NCI-H1092 treated with DMSO at 0.1 percent for 48 hours (cell line): Measurements from ENCODE around the gene DPEP2NB.
"Not testable (repeated sequence)": the region's sequence is repeated elsewhere in the genome, so short reads cannot be mapped to it uniquely, and the experiment has no call there.

Experiments used
- DNase-seq: peaks from one replicate; lab custom pipeline; 2025; lab: John Stamatoyannopoulos, UW

The DPEP2NB gene, protein sequence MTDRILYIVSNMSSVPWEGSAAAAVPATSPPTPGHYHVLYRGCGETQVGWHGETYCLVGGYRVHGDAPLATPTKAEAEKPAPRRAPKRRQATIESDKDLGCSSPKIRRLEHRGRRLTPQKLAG

DNA sequence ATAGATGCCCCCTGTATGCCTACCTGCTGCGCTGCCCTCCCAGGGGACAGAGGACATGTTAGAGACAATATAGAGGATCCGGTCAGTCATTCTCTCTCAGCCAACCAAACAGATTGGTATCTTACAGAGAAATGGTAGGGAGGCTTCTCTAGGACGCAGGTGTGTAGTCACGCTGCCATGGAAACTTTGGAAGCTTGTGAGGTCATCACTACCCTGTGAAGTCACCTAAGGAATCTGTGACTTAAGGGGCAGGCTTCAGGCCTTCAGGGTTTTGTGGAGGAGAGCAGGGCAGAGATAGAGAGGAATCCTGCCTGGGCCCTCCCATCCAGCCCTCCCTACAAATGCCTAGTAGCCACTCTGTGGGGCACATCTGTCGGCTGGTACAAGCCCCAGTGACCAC is at the start of gene DPEP2NB:
Gene DPEP2NB (minus strand): TSS at position 231 of the 400 bp plus-strand sequence. CDS start 141 bp downstream, at position 90.
- DNase-seq: no peak

DNA sequence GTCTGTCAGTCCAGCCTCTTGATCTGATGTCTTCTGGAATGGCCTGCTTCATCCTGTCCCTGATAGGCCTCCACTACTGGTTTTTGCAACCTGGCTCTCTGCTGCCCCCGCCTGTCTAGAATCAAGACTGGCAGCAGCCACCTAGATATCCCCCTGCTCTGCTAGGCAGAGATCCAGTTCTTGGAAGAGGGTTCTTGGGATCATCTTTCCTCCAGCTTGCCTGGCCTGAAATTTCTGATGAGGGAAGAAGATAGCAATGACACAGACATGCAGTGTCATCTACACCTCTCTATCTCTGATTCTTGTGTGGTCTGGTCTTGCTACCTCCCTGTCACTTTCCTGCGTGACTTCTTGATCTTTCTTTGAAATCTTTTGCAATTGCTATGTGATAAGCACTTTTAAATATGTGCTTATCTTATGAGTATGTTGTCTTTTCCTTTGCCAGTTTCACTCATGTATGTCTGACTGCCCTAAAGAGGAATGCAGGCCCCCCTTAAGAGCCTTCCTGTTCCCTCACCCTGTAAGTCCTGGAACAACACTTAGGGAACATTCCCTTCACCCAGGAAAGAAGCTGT is 49.2 kb upstream of the DPEP2NB start:
- DNase-seq: peak; percentile 38

DNA sequence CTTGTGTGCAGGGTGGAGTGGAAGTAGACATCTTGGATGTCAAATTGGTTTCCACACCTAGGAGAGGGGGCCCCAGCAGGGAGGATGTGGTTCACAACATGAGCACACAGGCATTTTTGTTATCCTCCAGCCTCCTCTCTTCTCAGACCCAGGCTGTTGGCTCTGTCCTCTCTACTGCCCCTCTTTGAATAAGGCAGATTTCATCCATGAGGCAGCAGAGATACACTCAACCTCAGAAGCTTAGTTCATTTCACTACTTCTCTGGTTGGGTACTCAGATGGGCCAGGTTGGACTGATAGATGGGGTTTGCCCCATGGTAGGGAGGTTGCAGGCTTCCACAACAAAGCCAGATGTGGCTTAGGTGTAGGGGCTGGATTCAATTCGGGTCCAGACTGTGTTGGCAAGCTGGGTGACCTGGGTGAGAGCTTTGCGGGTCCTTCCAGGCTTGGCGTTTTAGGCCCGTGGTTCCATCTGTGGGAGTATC is 47.2 kb upstream of the DPEP2NB start:
- no peak for DNase-seq

DNA sequence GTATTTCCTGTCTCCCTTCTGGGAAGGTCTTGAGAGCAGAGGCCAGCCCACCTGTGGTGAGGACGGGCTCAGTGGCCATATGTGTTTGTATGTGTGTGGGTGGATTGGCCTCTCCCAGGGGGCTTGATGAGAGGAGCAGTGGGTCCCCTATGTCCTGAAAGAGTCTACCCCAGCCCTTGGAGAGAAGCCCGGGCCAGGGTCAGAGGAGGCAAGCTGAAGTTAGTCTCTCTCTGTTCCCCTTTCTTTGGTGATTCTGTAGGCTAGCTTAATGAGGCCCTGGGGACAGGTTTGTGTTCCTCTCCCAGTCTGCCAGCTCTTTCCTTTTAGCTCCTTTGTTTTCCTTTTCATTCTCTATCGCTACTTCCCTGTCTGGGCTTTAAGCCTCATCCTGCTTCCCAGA is 45.7 kb upstream of the DPEP2NB start:
- DNase-seq: no peak

DNA sequence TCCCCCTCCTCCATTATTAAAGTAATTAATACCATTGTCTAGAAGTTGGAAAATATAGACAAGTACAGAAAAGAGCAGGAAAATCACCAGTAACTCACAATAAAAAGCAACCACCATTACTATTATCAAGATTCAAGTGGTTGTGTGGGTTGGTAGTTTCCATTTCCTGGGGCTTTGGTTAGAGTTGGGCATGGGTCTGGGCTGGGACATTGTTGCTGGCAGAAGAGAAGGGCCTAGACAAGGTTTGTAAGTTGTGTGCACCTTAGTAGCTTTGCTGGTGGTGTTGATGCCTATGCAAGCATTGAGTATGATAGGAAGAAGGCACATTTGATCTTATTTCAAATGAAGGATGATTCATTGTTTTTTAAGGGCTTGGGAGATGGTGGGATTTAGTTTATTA is 44.1 kb upstream of the DPEP2NB start:
- DNase-seq: no peak

DNA sequence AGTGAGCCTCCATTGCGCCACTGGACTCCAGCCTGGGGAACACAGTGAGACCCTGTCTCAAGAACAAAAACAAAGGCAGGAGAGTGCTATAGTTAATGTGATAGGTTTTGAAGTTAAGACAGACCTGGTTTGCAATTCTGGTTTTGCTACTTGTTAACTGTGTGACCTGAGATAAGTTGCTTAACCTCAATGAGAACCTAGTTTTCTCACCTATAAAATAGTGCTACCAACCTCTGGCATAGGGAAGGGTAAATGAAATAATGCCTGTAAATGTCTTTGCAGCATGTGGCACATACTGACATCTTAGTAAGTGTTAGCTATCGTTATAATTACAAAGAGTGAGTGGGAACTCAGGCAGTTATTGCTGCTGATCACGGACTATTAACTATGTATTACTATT is 39.7 kb upstream of the DPEP2NB start:
- no peak for DNase-seq

DNA sequence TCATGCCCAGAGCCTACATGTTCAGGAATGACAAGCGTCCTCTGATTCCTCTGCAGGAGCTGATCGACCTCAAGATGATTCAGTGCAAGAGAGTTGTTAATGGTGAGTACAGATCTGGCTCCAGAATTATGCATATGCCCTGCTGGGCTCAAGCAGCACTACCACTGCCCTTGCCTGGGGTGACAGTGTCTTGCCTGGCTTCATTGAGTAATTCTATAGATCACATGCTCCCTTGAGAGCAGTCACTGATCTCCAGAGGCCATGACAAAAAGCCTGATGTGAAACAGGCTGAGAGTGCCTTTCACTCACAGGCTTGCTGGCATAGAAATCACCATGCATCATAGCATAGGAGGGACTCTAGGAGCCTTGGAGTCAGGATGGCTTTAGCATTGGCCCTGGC is 33.7 kb upstream of the DPEP2NB start:
- no peak for DNase-seq

DNA sequence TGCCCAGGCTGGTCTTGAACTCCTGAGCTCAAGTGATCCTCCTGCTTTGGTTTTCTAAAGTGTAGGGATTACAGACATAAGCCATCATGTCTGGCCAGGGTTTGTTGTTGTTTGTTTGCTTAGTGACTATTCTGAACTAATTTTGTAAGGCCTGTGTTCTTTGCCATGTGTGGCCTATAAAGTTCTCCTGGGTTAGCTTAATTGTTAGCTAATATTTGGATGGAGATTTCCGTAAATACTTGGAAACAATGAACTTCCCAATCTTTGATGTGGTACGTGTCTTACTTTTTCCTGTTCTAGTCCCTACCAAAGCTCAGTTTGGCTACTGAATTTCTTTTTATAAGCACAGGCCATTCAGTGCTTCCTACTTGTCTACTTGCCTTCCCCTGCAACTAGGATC is 32.3 kb upstream of the DPEP2NB start:
- no peak for DNase-seq

DNA sequence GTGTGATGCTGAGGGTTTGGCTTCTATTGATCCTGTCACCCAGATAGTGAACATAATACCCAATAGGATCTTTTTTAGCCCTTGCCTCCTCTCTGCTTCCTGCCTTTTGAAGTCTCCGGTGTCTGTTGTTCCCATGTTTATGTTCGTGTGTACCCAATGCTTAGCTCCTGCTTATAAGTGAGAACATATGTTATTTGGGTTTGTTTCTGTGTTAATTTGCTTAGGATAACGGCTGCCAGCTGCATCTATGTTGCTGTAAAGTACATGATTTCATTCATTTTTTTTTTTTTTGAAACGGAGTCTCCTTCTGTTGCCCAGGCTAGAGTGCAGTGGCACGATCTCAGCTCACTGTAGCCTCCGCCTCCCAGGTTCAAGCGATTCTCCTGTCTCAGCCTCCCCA is 30.4 kb upstream of the DPEP2NB start:
- DNase-seq: no peak

DNA sequence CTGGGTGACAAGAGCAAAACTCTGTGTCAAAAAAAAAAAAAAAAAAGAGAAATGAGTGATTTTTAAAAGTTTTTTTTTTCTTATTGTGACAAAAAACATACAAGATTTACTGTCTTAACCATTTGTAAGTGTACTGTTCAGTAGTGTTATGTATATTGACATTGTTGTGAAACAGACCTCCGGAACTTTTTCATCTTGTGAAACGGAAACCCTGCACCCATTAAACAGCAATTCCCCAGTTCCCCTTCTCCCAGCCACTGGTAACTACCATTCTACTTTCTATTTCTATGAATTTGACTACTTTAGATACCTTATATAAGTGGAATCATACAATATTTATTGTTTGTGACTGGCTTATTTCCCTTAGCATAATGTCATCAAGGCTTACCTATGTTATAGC is 26.1 kb upstream of the DPEP2NB start:
- DNase-seq: no peak

DNA sequence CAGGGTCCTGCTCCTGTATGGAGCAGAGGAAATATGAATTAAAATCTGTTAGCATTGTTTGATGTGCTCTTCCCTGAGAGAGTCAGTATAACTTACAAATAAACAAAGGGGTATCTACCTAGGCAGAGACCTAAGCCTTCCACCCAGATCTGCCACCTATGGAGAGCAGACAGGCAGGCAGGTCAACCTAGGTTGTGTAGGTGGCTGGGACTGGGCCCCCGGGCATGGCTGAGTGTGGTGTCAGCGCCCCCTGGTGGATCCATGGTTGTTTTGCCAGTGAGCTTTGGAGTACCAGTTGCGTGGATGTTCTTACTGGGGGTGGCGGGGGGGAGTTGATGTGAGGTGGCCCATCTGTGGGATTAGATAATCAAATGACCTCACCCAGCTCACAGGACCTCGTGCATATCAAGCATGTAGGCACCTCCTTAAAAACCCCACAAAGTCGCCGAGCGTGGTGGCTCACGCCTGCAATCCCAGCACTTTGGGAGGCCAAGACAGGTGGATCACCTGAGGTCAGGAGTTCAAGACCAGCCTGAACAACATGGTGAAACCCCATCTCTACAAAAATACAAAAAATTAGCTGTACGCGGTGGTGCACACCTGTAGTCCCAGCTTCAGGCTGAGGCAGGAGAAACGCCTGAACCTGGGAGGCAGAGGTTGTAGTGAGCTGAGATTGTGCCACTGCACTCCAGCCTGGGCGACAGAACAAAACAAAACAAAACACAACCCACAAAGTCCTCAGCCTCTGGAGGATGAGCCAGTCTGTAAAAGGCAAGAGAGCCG is 25.0 kb upstream of the DPEP2NB start:
- peak; percentile 59 for DNase-seq

DNA sequence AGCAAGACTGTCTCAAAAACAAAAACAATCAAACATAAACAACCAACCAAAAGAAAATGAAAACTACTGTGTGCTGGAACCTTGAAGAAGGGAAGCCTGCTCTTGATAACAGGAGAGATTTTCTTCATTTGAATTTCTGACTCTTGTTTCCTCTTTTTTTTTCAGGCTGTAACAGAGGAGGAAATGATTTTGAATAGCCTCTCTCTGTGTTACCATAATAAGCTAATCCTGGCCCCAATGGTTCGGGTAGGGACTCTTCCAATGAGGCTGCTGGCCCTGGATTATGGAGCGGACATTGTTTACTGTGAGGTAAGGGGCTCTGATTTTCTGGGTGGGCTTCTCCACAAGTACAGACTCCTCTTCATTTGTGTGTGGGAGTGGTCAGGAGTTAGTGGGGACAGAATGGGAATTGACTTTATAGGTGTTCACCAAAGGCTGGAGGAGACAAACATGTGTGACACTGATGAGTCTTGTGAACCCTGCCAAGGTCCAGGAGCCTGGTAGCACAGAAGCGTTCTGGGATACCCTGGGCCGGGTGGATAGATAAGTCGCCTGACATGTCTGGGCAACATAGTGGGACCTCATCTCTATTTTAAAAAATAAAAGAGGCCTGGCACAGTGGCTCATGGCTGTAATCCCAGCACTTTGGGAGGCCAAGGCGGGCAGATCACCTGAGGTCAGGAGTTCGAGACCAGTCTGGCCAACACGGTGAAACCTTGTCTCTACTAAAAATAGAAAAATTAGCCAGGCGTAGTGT is 22.3 kb upstream of the DPEP2NB start:
- DNase-seq: no peak

DNA sequence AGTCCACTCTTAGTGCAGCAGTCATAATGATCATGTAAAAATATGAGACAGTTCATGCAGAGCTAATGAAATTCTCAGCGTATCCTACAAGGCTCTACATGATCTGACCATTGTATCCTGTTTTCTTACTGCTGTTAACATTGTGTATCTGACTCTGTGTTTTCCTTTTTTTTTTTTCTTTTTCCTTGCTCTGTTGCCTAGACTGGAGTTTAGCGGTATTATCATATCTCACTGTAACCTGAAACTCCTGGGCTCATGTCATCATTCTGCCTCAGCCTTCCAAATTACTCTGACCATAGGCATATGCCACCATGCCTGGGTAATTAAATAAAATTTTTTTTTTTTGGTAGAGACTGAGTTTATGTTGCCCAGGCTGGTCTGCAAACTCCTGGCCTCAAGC is 19.5 kb upstream of the DPEP2NB start:
- DNase-seq: no peak

DNA sequence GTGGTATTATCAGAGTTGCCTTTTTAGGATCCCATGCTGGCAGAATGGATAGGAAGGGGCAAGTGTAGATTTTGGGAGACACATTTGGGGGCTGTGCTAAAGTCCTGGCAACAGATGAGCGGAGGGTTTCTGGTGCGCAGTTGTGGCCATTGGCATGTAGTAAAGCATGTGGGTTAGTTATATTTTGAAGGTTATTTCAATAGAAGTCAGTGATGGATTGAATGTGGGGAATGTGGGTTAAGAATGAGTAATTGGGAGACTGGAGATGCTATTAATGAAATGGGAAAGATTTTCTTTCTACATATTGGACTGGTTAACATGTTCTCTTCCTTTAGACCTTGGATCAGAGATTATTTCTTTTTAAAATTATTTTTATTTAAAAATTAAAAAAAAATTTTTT is 17.4 kb upstream of the DPEP2NB start:
- no peak for DNase-seq

DNA sequence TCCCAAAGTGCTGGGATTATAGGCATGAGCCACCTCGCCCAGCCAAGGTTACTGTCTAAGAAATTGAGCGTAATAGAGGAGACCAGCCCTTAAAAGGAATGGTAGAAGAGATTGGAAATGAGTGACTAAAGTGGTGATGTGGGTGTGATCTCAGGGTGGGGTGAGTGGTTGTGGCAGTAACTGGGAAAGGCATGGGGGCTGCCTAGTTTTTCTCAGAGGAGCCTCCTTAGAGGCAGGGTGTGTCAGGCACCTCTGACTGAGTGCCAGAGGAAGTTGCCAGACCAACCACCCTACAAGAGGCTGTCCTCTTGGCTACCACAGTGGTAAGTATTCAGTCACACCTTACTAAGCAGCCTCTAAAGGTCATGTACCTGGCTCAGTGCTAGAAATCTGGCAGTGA is 16.2 kb upstream of the DPEP2NB start:
- no peak for DNase-seq

DNA sequence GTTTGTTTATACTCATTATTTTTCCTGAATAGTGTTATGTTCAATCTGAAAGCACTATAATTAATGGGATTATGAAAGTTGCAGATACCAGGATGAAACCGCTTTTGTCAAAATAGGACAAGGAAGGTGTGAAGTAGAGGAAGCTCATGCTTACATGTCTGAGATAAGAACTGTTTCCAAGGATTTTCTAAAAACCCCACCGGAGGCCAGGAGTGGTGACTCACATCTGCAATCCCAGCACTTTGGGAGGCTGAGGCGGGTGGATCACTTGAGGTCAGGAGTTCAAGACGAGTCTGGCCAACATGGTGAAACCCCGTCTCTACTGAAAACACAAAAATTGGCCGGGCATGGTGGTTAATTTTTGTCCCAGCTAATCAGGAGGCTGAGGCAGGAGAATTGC is 14.4 kb upstream of the DPEP2NB start:
- not testable (repeated sequence) for DNase-seq

DNA sequence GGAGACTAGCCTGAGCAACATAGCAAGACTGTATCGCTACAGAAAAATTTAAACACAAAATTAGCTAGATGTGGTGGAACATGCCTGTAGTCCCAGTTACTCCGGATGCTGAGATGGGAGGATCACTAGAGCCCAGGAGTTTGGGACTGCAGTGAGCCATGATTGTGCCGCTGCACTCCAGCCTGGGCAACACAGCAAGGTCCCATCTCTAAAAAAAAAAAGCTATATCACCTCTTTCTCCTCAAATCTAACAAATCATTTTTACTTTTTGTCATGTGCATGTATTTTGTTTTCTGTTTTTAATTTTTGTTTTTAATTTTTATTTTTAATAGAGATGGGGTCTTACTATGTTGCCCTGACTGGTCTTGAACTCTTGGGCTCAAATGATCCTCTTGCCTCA is 13.3 kb upstream of the DPEP2NB start:
- DNase-seq: no peak

DNA sequence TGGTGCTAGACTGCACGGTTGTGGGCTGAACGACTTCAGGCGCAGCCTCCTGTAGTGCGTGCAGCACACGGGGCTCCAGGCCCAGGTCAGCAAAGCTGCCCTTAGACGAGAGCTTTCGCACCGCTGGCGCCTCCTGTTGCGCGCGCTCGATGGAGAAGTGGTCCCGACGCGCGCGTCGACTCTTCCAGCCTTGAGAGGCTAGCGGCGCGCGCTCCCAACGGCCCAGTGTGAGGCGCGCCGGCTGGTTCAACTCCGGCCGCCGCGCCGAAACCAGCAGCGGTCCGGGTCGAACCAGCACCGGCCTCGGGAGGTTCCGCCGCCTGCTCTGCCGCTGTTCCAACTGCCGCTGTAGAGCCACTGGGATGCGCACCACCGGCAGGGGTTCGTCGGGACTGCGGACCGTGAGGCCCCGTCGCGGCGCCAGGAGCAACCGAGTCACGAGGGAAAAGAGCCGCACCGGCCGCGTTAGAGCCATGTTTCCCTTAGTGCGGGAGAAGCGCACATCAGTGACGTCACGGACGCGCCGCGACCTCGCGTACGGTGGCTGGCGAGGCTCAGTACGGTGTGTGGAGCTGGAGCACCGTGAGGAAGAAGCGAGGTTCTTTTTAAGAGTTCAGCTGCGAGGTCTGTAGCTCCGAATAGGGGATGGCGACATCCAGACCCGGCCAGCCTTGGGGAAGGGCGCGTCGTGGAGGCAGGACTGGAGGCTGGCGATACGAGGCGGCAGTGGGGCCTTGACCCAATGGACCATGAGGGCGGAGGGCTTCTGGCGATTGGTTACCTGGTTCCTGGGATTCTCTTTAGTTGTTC is 7.2 kb upstream of the DPEP2NB start, which contains the start of the genes DDX28 and DUS2:
Gene DDX28 (minus strand): TSS at position 505 of the 810 bp plus-strand sequence. CDS start 30 bp downstream, at position 475.
Gene DUS2 (plus strand): TSS at position 557 of the 810 bp plus-strand sequence. CDS start 14,740 bp downstream, outside the sequence.
- peak; percentile 80 for DNase-seq

DNA sequence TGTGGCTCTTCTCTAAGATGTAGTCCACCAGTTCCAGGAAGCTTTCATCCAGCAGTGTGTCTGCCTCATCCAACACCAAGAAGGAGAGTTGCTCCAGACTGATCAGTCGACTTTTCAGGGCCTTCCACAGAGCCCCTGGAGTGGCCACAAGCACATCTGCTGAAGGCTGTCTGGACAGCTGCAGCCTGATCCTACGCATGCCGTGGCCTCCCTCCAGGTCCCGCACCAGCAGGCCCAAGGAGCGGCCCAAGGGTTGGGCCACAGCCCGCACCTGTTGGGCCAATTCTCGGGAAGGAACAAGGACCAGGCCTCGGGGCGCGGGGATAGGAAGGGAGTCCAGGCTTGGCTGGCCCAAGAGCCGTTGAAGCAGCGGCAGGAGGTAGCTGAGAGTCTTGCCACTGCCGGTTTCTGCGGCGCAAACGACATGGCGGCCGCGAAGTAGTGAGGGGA is 6.6 kb upstream of the DPEP2NB start:
- no peak for DNase-seq

DNA sequence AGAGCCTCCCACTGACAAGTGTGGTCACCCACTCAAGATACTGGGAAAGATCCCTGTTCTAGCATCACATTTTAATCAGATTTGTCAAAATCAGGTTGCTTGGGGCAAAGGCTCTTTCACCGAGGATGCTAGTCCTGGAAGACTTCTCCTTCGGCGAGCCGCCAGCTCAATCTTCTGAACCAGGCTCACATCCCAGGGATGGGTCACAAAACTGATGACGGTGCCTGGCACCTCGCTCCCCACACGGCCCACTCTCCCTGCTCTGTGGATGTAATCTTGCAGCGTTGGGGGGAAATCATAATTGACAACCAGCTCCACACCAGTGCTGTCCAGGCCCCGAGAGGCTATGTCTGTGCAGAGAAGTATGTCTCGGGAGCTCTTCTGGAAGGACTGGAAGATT is 5.8 kb upstream of the DPEP2NB start:
- DNase-seq: no peak

DNA sequence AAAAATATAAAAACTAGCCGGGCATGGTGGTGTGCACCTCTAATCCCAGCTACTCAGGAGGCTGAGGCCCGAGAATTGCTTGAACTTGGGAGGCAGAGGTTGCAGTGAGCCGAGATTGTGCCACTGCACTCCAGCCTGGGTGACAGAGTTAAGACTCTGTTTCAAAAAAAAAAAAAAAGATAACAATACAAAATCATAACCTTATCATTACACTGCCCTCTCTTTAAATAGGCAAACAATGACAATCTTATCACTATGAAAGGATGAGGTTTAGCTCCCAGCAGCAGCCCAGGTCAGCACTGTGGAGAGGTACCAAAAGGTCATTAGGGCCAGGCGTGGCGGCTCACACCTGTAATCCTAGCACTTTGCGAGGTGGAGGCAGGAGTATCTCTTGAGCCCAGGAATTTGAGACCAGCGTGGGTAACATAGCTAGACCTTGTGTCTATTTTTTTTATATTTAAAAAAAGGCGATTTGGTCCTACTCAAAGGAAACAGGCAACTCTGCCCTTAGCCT is 3.5 kb upstream of the DPEP2NB start:
- DNase-seq: no peak
